Mesothelial cell of epicardium (in vitro differentiated cells): ENCODE measurements around the gene FBXW12. TPM values are rescaled to one million over a fixed set of nuclear protein-coding genes. Genes with fewer than 3 reads are reported as not detected.

Source experiments
- DNase-seq, 2 experiments: peaks; one replicate each; pipeline ENCODE4 v3.0.0; 2021; ENCODE audit warnings: low spot score in 2 of 2; ENCODE audit not compliant: unreplicated experiment in 2 of 2
- H3K27ac Mint-ChIP-seq: 2 replicates; pipeline ENCODE4 v1.8.0; 2021; ENCODE audit warnings: mixed read lengths
- H3K27me3 Mint-ChIP-seq: 2 replicates; pipeline ENCODE4 v1.8.0; 2021; ENCODE audit warnings: low read depth, mixed read lengths
- H3K36me3 Mint-ChIP-seq: 2 replicates; pipeline ENCODE4 v1.8.0; 2021; ENCODE audit warnings: mixed read lengths
- H3K4me1 Mint-ChIP-seq: 2 replicates; pipeline ENCODE4 v1.8.0; 2021; ENCODE audit warnings: mixed read lengths
- H3K4me3 Mint-ChIP-seq: 2 replicates; pipeline ENCODE4 v1.8.0; 2021; ENCODE audit warnings: mild to moderate bottlenecking, moderate library complexity, mixed read lengths
- H3K9me3 Mint-ChIP-seq: 2 replicates; pipeline ENCODE4 v1.8.0; 2021; ENCODE audit warnings: mixed read lengths
- CTCF ChIP-seq: fragments of 200-600 bp; sonication (generic); IDR thresholded peaks from one replicate; pipeline ENCODE4 v1.5.0; 2021; ENCODE audit warnings: antibody characterized with exemption; ENCODE audit not compliant: unreplicated experiment
- total RNA-seq: library from RNA; stranded (reverse); gene quantifications from 3 replicates; pipeline ENCODE4 v1.2.1, GENCODE V29; 2021

The FBXW12 gene
- total RNA-seq, 1 donor from 2014 or later, result 0.47 TPM

DNA sequence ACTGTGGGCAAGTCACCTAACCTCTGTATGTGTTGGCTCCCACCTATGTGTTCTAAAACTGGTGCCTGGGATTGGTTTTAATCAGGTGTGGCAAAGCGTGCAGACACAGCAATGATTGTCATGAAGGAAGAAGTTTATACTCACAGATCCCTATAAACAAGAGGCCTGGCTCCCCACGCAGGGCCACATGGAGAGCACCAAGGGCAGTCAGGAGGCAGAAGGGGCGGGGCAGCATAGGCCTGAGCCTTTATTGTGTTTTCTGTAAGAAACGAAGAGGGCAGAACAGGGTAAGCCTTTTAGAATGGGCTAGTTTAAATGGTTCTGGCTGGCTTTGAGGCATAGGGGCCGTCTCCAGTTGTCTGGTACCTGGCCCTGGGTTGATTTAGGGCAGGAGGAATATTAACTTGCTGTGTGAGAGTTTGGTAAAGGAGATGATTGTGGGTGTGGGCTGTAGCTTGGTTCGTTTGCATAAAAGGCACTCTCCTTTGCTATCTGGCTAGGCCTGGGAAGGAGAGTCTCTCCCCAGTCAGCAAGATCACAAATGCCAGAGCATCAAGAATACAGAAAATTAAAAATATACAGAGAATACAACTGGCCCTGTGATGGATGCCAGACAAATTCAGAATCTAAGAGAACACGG is 2.2 kb upstream of the FBXW12 start:
- H3K27ac Mint-ChIP-seq, result no peak overlapping the region
- peaks cover 10% of the 10 kb centered on the region for H3K9me3 Mint-ChIP-seq
- no peak for DNase-seq
- peaks cover 9% of the 10 kb centered on the region for H3K4me1 Mint-ChIP-seq
- H3K36me3 Mint-ChIP-seq, result no peaks in the 10 kb centered on the region
- no peaks in the 10 kb centered on the region for H3K27me3 Mint-ChIP-seq
- no peak for TF ChIP-seq CTCF
- no peak overlapping the region for H3K4me3 Mint-ChIP-seq

DNA sequence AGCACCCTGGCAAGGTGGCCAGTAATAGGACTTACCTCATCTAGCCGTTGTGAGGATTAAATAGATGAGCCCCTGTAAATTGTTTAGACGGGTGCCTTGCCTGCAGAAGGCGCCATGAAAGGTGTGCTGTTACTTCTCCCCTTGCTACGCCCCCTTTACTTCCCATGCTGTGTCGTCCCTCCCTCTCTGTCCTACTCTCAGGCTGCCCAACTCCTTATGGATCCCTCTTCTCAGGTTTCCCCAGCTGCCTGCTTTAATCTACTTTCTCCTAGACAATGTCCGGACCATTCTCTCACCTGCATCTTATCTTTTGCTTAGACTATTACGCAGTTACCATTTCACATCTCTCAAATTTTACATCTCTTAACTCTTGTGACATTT is 1.7 kb upstream of the FBXW12 start:
- Mint-ChIP-seq H3K27me3 (no peaks in the 10 kb centered on the region), H3K36me3 (no peaks in the 10 kb centered on the region), H3K4me1 (peaks cover 9% of the 10 kb centered on the region), H3K27ac (no peak overlapping the region), H3K4me3 (no peak overlapping the region), H3K9me3 (peaks cover 6% of the 10 kb centered on the region)
- TF ChIP-seq CTCF, result no peak
- DNase-seq, result no peak

DNA sequence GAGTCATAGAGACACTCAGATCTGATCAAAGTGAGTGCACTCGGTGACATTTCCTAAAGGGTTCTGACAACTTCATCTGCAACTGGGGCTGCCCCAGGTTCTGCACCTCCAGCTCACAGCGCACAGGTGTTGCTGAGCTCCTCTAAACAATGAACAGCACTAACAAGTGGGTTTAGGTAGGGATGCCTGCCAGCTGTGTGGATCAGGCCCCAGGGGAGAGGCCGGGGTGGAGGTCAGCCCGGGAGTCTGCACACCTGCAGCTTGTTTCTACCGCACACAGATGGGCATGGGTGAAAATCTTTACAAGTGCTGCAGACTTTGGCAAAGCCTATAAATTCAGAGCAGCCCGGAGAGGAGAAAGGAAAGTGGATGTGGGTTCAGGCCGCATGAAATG is 355 bp downstream of the FBXW12 start:
- TF ChIP-seq CTCF, result no peak
- no peak for DNase-seq
- Mint-ChIP-seq H3K9me3 (no peaks in the 10 kb centered on the region), H3K27me3 (no peaks in the 10 kb centered on the region), H3K36me3 (no peaks in the 10 kb centered on the region), H3K27ac (no peak overlapping the region), H3K4me3 (no peak overlapping the region), H3K4me1 (peaks cover 5% of the 10 kb centered on the region)

- TF ChIP-seq CTCF, result no peak
- DNase-seq, result no peak
- Mint-ChIP-seq H3K4me1 (peaks cover 3% of the 10 kb centered on the region), H3K9me3 (no peaks in the 10 kb centered on the region), H3K36me3 (no peaks in the 10 kb centered on the region), H3K27ac (no peak overlapping the region), H3K27me3 (peaks cover 3% of the 10 kb centered on the region), H3K4me3 (no peak overlapping the region)
Measured at GRCh38 chr3:48372862-48373435, 930 bp downstream of the FBXW12 start.

- peaks cover 17% of the 10 kb centered on the region for H3K9me3 Mint-ChIP-seq
- H3K27me3 Mint-ChIP-seq, result peaks cover 27% of the 10 kb centered on the region
- H3K27ac Mint-ChIP-seq, result no peak overlapping the region
- no peak for DNase-seq
- no peaks in the 10 kb centered on the region for H3K36me3 Mint-ChIP-seq
- H3K4me1 Mint-ChIP-seq, result no peaks in the 10 kb centered on the region
- no peak for TF ChIP-seq CTCF
- no peak overlapping the region for H3K4me3 Mint-ChIP-seq
Measured at GRCh38 chr3:48387634-48388033, 15.6 kb downstream of the FBXW12 start.
